Suprapubic skin (tissue), 4 donors: Measurements from ENCODE around the gene LRRC3C. TPM values are rescaled to one million over a fixed set of nuclear protein-coding genes. Genes with fewer than 3 reads are reported as not detected.

ENCODE experiments used
- DNase-seq, 2 donors: peaks; one replicate each; pipeline ENCODE4 v3.0.0-alpha.2; 2019; ENCODE audit warnings: low spot score in 2 of 2
- H3K27ac ChIP-seq: fragments of 200-600 bp; sonication (generic); one replicate; pipeline ENCODE4 v1.5.1; 2019
- H3K27me3 ChIP-seq: fragments of 200-600 bp; sonication (generic); one replicate; pipeline ENCODE4 v1.5.1; 2019
- H3K36me3 ChIP-seq: fragments of 200-600 bp; sonication (generic); one replicate; pipeline ENCODE4 v1.5.1; 2019
- H3K4me1 ChIP-seq: fragments of 200-600 bp; sonication (generic); one replicate; pipeline ENCODE4 v1.5.1; 2019
- H3K4me3 ChIP-seq: fragments of 200-600 bp; sonication (generic); one replicate; pipeline ENCODE4 v1.5.1; 2019; ENCODE audit warnings: mild to moderate bottlenecking
- H3K9me3 ChIP-seq: fragments of 200-600 bp; sonication (generic); one replicate; pipeline ENCODE4 v1.5.1; 2019
- EP300 ChIP-seq: sonication (generic); formaldehyde crosslinking; IDR thresholded peaks from one replicate; pipeline ENCODE4 v1.6.1; 2017; ENCODE audit warnings: antibody characterized with exemption
- POLR2A ChIP-seq, 2 donors: fragments of 450-650 bp; IDR thresholded peaks; one replicate each; pipeline ENCODE4 v1.6.1; 2017; ENCODE audit warnings: antibody characterized with exemption in 2 of 2, mild to moderate bottlenecking in 2 of 2, moderate library complexity in 2 of 2
- POLR2AphosphoS5 ChIP-seq, 3 donors: sonication (generic); formaldehyde crosslinking; IDR thresholded peaks; one replicate each; pipeline ENCODE4 v1.6.1; 2017; ENCODE audit warnings: antibody characterized with exemption in 3 of 3
- WGBS: methylation state at CpG from one replicate; pipeline ENCODE4 v1.1.5; 2018; 5-methylcytosine and 5-hydroxymethylcytosine counted together
- total RNA-seq, 4 donors: library from RNA; depleted of rRNA; stranded (reverse); fragments of >200 nt; gene quantifications; one replicate each; pipeline ENCODE4 v1.1.0, GENCODE V29; 2016
- TF ChIP-seq, protein P1 (sequence below), 2 donors: fragments of 200-600 bp in 1 of 2; fragments of 450-650 bp in 1 of 2; sonication (generic) in 1 of 2; IDR thresholded peaks; one replicate each; pipeline ENCODE4 v1.5.1; 2016 to 2019; ENCODE audit warnings: antibody characterized with exemption in 2 of 2, mild to moderate bottlenecking in 1 of 2, moderate library complexity in 1 of 2

The LRRC3C gene
- total RNA-seq, 4 donors from 2014 or later: 1.1 to 2.3 TPM; not detected in 2

DNA sequence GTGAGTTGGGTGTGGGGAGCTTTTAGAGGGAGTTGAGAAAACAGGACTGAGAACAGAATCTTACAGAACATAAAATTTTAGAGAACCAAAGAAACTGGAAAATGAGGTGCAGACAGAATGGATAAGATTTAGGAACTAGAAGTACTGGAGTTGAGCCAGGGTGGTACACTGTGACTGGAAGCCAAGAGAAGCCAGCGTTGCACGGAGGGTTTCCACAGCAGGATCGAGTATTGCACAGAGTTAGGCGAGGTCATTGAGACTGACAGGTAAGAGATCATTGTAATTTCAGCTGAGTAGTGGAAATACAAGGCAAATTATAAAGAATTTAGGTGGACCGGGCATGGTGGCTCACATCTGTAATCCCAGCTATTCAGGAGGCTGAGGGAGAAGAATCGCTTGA, 41.8 kb downstream of the LRRC3C start:
- H3K36me3 ChIP-seq: no peaks in the 10 kb centered on the region
- no peak for DNase-seq
- 75% methylated on average over 6 of the region's 6 CpGs for WGBS
- no peaks in the 10 kb centered on the region for H3K4me1 ChIP-seq
- no peak for TF ChIP-seq POLR2A (IDR thresholded peaks at IDR 0.05)
- no peak for TF ChIP-seq POLR2AphosphoS5 (IDR thresholded peaks at IDR 0.05)
- TF ChIP-seq, protein P1, sequence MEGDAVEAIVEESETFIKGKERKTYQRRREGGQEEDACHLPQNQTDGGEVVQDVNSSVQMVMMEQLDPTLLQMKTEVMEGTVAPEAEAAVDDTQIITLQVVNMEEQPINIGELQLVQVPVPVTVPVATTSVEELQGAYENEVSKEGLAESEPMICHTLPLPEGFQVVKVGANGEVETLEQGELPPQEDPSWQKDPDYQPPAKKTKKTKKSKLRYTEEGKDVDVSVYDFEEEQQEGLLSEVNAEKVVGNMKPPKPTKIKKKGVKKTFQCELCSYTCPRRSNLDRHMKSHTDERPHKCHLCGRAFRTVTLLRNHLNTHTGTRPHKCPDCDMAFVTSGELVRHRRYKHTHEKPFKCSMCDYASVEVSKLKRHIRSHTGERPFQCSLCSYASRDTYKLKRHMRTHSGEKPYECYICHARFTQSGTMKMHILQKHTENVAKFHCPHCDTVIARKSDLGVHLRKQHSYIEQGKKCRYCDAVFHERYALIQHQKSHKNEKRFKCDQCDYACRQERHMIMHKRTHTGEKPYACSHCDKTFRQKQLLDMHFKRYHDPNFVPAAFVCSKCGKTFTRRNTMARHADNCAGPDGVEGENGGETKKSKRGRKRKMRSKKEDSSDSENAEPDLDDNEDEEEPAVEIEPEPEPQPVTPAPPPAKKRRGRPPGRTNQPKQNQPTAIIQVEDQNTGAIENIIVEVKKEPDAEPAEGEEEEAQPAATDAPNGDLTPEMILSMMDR (IDR thresholded peaks at IDR 0.05): no peak
- TF ChIP-seq EP300: no peak
- peaks cover 2% of the 10 kb centered on the region for H3K27me3 ChIP-seq
- no peak overlapping the region for H3K27ac ChIP-seq
- no peaks in the 10 kb centered on the region for H3K9me3 ChIP-seq
- H3K4me3 ChIP-seq: no peak overlapping the region

- Histone ChIP-seq H3K27me3 (no peaks in the 10 kb centered on the region), H3K27ac (no peak overlapping the region), H3K9me3 (no peaks in the 10 kb centered on the region), H3K4me3 (no peak overlapping the region), H3K36me3 (no peaks in the 10 kb centered on the region), H3K4me1 (no peaks in the 10 kb centered on the region)
- 55% methylated on average over 7 of the region's 7 CpGs for WGBS
- TF ChIP-seq POLR2AphosphoS5 (IDR thresholded peaks at IDR 0.05): no peak
- TF ChIP-seq, protein P1 (IDR thresholded peaks at IDR 0.05): no peak
- no peak for TF ChIP-seq POLR2A (IDR thresholded peaks at IDR 0.05)
- TF ChIP-seq EP300: no peak
- no peak for DNase-seq
Observed at GRCh38 chr17:39970157-39970692, 42.7 kb downstream of the LRRC3C start.

- no peak for DNase-seq
- Histone ChIP-seq H3K9me3 (no peaks in the 10 kb centered on the region), H3K4me1 (no peaks in the 10 kb centered on the region), H3K4me3 (no peak overlapping the region), H3K27ac (no peak overlapping the region), H3K27me3 (no peaks in the 10 kb centered on the region), H3K36me3 (no peaks in the 10 kb centered on the region)
- WGBS: 77% methylated on average over 4 of the region's 4 CpGs
- no peak for TF ChIP-seq POLR2AphosphoS5 (IDR thresholded peaks at IDR 0.05)
- TF ChIP-seq, protein P1 (IDR thresholded peaks at IDR 0.05): no peak
- no peak for TF ChIP-seq POLR2A (IDR thresholded peaks at IDR 0.05)
- no peak for TF ChIP-seq EP300
Observed at GRCh38 chr17:39971076-39971603, 43.6 kb downstream of the LRRC3C start.

DNA sequence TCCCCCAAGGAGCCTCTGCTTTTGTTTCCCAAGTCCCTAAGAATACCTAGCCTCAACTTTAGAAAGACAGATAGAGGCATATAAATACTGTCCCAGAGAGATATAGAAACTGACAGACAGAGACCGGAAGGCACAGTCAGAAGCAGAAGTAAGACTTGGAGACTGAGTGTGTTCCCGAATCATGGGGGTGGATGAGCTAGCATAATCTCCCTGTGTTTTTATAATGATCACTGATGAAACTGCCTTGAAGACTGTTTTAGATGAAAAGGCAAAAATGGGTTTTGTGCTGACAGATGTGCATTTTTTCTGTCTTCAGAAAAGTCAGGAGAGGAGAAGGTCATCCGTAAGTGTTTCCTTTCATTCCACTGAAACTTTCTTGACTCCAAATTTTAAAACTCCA, 44.7 kb downstream of the LRRC3C start:
- no peaks in the 10 kb centered on the region for H3K4me1 ChIP-seq
- TF ChIP-seq EP300 (no peak), POLR2A (IDR thresholded peaks at IDR 0.05) (no peak), POLR2AphosphoS5 (IDR thresholded peaks at IDR 0.05) (no peak)
- TF ChIP-seq, protein P1 (IDR thresholded peaks at IDR 0.05): no peak
- no peaks in the 10 kb centered on the region for H3K27me3 ChIP-seq
- H3K4me3 ChIP-seq: no peak overlapping the region
- no peak for DNase-seq
- 32% methylated on average over 3 of the region's 3 CpGs for WGBS
- no peaks in the 10 kb centered on the region for H3K36me3 ChIP-seq
- H3K27ac ChIP-seq: no peak overlapping the region
- no peaks in the 10 kb centered on the region for H3K9me3 ChIP-seq

DNA sequence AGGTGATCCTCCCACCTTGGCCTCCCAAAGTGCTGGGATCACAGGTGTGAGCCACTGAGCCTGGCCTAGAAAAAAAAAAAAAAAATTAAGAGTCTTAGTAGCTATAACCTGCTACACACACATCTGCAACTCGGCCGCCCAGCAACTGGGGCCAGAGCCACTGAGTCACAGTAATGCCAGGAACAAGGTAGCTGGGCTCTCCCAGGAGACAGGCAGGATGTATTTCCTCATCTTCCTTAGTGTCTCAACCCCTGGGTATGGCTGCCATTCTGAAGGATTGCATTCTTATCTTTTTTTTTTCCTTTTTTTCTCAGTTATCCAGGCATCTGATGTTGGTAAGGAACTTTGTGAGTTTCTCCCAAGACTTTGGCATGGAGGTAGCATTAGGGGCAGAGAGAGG, 46.0 kb downstream of the LRRC3C start:
- Histone ChIP-seq H3K27me3 (no peaks in the 10 kb centered on the region), H3K36me3 (no peaks in the 10 kb centered on the region), H3K4me1 (no peaks in the 10 kb centered on the region), H3K27ac (no peak overlapping the region), H3K9me3 (no peaks in the 10 kb centered on the region), H3K4me3 (no peak overlapping the region)
- TF ChIP-seq POLR2AphosphoS5 (IDR thresholded peaks at IDR 0.05) (no peak), POLR2A (IDR thresholded peaks at IDR 0.05) (no peak), EP300 (no peak)
- TF ChIP-seq, protein P1 (IDR thresholded peaks at IDR 0.05): no peak
- DNase-seq: no peak
- WGBS: 93% methylated on average over 2 of the region's 2 CpGs
